Activated T-cell treated with anti-CD3 and anti-CD28 coated beads, Interleukin-2, amount 50 U/mL, for 1 hour (primary cell): Measurements from ENCODE around the gene TRIM5.
A peak's percentile ranks its signal among the peaks of the same experiment; 100 is the strongest.
"Not testable (repeated sequence)": the region's sequence is repeated elsewhere in the genome, so short reads cannot be mapped to it uniquely, and the experiment has no call there.

Experiments
- DNase-seq: peaks from one replicate; pipeline ENCODE4 v3.0.0-alpha.2; 2020

TRIM5 gene, protein sequence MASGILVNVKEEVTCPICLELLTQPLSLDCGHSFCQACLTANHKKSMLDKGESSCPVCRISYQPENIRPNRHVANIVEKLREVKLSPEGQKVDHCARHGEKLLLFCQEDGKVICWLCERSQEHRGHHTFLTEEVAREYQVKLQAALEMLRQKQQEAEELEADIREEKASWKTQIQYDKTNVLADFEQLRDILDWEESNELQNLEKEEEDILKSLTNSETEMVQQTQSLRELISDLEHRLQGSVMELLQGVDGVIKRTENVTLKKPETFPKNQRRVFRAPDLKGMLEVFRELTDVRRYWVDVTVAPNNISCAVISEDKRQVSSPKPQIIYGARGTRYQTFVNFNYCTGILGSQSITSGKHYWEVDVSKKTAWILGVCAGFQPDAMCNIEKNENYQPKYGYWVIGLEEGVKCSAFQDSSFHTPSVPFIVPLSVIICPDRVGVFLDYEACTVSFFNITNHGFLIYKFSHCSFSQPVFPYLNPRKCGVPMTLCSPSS

DNA sequence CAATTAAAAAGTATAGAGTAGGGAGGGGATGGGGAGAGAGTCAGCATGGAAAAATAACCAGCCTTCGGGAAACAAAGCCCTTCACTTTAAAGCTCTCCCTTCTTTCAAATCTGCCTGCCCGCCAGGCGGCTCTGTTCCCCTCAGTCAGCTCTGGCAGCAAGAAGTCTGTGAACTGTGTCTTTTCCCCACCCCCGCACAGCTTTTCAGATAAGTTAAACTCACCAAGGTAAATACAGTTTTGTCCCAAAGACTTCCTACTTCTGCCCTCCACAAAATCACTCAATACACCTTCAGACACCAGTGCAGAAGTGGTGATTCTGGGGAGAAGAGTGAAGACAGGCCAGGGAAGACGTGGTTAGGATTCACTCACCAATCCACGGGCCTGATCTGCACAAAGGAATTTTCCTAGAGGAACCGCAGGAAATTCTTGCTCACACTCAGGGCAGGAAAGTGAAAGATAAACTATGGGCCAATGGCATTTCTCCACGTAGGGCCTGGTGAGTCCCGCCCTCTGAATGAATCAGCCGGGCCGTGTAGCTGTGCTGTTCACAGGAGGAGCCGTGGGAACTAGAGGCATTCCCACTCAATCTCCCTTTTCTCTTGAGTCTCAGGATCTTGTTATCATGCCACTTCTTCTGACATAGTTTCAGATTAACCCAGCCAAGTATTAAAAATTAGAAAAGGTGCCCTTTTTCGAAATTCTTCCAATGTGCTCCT lies at the start of gene TRIM5:
TSS of gene TRIM5 (minus strand) at position 429 of the 717 bp plus-strand sequence. CDS start 4,897 bp downstream, outside the sequence.
- DNase-seq = peak; percentile 72

DNA sequence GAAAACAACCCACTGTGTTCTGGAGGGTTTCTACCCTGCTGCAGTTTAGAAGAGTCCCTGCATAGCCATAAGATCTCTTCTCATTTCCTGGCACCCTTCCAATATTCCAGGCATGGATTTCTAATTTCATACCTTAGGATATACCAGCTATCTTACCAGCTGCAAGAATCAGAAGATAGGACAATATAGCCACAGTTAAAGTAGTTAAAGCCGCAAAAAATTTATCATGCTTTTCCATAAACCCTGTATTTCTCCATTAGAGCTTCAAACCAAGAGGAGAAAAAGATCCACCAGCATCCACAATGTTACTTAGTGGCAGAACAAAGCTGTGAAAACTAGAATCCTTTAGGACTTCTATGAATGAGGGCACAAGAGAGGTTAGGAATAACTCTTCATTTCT lies 42.8 kb upstream of the TRIM5 start:
- DNase-seq = no peak

DNA sequence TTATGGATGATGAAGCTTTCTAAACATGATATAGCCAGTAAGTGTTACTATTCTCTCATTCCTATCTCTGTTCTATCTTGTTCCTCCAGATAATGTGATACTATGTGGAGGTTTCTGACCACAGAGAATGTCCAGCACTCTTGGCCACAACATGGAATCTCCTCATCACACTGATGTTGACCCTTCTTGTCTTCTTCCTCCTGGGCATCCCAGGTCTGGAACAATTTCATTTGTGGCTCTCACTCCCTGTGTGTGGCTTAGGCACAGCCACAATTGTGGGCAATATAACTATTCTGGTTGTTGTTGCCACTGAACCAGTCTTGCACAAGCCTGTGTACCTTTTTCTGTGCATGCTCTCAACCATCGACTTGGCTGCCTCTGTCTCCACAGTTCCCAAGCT lies 41.5 kb upstream of the TRIM5 start:
- no peak for DNase-seq

DNA sequence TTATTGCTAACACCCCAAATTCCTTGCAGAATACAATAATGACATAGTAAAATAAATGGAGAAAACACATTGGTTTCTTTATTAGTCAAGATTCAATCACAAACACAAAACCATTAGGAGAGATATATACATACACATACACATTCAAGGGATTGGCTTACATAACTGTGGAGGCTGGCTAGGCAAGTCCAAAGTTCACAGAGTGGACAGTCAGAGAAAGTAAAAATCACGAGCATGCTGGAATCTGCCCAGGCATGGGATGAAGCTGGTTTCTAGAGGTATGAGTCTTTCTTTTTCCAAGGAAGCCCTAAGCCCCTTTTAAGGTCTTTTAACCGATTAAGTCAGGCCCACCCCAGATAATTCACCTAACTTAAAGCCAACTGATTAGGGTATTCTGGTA lies 37.7 kb upstream of the TRIM5 start:
- DNase-seq = no peak

DNA sequence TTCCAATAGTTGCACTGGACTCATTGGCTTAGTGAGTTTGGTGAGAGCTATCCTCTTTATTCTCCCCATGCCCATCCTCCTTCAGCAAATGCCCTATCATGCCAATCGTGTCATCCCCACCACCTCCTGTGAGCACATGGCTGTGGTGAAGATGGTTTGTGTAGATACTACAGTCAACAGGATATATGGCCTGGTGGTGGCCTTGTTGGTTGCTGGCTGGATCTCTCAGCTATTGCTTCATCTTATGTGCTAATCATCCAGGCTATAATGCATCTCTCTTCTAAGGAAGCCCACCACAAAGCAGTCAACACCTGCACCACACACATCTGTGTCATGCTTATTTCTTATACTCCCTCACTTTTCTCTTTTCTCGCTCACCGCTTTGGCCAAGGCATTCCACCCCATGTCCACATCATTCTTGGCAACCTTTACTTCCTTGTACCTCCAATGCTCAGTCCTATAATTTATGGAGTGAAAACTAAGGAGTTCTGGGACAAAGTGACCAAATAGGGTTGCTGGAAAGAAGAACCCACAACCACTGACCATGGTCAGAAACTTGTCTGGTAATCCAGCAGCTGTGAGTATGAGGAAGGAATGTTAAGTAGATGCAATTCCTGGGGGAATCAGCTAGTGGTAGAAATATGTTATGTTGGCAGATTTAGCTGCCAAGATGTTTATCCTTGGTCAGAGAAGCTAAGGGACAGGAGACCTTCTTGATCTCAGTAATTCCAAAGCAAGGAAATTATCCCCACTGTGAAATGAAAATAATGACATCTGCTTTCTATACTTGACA lies 35.0 kb upstream of the TRIM5 start:
- no peak for DNase-seq

DNA sequence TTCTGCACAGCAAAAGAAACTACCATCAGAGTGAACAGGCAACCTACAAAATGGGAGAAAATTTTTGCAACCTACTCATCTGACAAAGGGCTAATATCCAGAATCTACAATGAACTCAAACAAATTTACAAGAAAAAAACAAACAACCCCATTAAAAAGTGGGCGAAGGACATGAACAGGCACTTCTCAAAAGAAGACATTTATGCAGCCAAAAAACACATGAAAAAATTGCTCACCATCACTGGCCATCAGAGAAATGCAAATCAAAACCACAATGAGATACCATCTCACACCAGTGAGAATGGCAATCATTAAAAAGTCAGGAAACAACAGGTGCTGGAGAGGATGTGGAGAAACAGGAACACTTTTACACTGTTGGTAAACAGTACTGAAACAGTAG lies 31.6 kb upstream of the TRIM5 start:
- DNase-seq = not testable (repeated sequence)

DNA sequence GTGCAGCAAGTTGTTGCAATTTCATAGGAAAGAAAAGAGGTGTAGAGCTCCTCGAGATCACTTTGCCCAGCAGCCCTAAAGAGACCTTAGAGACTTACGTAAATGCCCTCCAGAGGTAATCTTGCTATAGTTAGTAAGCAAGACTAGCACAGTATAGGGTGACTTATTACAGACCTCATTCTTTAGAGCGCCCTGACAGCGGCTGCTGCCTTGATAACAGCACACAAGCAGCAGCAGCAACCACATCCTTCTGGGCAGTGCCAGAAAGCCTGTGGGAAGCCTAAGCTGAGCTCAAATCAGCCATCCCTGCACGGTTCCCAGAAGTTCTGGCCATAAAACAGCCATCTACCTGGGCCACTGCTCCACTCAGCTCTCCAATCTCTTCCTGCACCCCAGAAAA lies 28.8 kb upstream of the TRIM5 start:
- DNase-seq = no peak

DNA sequence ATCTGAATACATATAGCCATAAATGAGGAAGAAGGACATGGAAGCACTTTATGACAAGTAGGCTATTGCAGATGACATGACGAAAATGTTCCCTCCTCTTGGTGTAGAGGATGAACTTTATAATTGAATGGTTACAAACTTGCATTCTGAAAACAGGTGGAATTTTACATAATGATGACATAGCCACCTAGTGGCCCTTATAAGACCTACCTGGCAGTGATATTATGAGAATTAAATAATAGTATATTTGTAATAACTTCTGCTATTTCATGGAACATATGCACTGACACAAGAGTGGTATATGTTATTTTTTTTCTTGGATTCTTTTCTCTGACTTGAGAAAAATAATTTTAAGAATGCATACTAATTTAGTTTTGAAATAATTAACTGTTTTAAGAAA lies 27.6 kb upstream of the TRIM5 start:
- no peak for DNase-seq

DNA sequence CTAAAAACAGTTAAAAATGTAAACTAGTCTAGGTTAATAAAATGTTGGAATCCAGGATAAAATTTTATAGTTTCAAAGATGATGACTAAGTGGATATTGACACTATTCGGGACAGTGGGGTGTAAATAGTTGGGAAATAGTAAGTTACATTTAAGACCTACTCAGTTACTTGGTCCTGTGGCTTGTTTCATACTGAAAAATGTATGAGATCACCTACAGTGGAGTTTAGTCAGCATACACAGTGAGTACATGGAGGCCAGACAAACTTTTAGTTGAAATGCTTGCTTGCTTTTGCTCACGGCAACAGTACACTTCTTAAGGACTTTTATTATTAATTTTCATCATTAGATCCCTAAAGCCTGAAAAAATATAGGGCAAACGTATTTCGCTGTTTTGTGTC lies 20.8 kb upstream of the TRIM5 start:
- DNase-seq = no peak

DNA sequence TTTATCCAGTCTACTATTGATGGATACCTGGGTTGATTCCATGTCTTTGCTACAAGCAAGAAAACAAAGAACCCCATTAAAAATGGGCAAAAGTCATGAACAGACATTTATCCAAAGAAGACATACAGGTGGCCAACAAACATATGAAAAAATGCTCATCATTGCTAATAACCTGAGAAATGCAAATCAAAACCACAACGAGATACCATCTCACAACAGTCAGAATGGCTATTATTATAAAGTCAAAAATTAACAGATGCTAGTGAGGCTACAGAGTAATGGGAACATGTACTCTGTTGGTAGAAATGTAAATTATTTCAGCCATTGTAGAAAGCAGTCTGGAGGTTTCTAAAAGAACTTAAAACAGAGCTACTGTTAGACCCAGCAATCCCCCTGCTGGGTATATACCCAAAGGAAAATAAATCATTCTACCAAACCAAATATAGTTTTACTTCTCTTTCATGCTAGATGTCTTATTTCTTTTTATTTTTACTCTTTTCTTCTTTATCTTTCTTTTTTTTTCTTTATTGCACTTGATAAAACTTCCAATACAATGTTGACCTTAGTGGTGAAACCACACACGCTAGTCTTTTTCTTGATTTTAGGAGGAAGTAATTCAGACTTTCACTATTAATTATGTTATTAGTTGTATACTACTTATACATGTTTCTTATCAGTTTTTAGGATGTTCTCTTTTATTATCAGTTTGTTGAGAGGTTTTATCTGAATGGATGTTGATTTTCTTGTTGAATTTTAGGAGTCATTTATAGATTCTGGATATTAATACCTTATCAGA lies 19.1 kb upstream of the TRIM5 start:
- DNase-seq = no peak

DNA sequence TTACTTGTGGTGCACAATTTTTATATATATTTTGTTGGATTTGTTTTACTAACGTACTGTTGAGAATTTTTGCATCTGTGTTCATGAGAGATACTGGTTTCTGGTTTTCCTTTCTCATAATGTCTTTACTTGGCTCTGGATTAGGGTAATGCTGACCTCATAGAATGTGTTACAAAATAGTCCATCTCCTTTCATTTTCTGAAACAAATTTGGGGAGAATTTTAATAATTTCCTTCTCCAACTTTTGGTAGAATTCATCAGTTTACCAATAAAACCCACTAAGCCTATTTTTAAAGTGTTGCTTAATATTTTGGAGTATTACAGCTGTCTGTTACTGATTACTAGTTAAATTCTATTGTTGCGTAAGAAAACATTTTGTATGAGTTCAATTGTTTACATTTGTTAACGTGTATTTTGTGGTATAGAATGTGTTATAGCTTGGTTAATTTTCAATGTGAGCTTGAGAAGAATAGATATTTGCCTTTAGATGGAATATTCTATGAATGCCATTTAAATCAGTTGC lies 16.2 kb upstream of the TRIM5 start:
- no peak for DNase-seq

DNA sequence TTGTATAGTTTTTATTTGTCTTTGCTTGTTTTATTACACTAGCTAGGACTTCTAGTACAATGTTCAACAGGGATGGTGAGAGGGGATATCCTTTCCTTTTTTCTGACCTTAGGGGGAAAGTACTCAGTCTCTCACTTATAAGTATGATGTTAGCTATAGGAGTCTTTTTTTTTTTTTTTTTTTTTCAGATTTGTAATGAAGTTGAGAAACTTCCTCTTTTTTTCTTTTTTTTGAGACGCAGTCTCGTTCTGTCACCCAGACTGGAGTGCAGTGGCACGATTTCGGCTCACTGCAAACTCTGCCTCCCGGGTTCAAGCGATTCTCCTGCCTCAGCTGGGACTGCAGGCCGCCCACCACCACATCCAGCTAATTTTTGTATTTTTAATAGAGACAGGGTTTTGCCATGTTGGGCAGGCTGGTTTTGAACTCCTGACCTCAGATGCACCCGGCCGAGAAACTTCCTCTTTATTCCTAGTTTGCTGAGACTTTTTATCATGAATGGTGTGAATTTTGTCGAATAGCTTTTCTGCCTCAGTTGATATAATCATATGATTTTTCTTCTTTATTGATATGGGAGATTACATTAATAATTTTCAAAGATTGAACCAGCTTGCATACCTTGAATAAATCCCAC lies 15.7 kb upstream of the TRIM5 start:
- no peak for DNase-seq

DNA sequence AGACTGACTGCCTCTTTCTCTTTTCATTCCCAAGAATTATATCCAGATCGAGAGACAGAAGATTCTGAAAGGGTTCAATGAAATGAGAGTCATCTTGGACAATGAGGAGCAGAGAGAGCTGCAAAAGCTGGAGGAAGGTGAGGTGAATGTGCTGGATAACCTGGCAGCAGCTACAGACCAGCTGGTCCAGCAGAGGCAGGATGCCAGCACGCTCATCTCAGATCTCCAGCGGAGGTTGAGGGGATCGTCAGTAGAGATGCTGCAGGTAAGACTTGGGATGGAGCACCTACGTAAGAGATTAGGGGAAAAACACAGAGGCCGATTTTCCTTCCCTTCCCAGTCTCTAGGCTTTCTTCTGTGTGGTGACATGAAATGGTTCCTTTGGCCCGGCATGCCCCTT lies 13.4 kb upstream of the TRIM5 start:
- no peak for DNase-seq

DNA sequence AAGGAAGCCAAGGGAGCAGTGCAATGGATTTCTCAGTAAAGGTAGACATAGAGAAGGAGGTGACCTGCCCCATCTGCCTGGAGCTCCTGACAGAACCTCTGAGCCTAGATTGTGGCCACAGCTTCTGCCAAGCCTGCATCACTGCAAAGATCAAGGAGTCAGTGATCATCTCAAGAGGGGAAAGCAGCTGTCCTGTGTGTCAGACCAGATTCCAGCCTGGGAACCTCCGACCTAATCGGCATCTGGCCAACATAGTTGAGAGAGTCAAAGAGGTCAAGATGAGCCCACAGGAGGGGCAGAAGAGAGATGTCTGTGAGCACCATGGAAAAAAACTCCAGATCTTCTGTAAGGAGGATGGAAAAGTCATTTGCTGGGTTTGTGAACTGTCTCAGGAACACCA lies 11.3 kb upstream of the TRIM5 start:
- no peak for DNase-seq

DNA sequence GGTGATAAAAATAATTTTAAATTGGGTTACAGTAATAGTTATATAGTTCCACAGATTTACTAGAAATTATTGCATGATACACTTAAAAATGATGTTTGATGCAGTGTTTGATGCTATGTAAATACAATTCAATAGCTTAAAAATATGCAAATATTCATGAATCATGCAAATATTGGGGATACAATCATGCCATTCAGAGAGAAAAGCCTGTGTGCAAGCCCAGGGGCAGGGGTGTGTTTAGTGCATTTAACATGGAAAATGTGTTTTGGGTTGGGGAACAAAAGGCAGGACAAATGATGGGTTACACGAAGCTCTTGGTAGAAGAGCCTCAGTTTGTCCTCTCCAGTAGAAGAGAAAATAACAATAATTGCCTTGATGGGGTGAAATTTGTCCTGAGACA lies 10.7 kb upstream of the TRIM5 start:
- no peak for DNase-seq

DNA sequence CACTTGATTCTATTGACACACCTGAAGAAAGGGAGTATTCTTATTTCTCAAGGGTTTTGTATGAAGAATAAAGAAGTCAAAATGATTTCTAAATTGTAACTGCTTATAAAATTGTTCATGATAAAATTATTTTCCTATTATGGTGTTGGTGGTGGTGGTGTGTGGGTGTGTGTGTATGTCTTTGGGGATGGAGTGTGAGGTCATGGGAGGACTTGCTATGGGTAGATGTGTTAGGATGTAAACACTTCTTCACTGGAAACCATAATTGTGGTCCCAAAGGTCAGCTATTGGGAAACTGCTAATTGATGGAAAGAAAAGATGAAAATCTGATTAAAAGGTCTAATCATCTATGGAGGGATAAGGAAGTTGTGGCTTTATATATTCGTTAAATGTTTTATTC lies 9.8 kb upstream of the TRIM5 start:
- no peak for DNase-seq

DNA sequence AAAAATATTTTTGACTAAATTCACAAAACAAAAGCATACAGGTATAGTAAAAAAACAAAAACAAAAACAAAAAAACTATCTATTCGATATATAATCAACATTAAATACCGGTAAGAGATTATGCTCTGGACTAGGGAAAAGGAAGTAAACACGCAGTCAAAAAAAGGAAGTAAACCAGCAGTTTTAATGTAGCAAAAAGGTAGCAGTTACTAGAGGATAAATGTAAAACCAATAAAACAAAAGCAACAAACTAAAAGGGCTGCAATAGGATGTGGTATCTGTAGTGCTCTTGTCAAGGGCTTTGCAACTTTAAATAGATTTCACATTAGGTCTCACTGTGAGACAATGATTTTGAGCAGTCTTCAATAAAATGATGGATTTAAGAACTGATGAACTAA lies 7.1 kb upstream of the TRIM5 start:
- DNase-seq = no peak

DNA sequence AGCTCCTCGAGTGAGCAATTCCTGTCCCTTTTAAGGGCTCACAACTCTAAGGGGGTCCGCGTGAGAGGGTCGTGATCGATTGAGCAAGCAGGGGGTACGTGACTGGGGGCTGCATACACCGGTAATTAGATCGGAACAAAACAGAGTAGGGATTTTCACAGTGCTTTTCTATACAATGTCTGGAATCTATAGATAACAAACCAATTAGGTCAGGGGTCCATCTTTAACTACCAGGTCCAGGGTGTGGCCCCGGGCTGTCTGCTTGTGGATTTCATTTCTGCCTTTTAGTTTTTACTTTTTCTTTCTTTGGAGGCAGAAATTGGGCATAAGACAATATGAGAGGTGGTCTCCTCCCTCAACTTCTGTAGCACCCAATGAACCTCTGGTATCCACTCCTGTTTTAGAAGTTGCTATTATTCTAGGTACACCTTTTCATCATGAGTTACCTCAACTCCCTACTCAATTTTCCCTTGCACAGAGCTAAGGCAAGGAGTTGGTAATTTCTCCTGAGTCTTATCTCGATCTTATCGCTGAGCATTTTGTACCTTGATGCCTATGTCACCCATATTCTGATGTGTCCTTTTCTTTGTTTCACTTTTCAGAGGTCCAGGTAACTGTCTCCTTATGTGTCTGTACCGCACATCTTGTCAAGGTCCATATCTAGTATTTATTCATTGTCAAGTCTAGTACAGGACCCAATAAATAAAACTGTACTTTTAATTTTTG lies 6.5 kb upstream of the TRIM5 start:
- not testable (repeated sequence) for DNase-seq

DNA sequence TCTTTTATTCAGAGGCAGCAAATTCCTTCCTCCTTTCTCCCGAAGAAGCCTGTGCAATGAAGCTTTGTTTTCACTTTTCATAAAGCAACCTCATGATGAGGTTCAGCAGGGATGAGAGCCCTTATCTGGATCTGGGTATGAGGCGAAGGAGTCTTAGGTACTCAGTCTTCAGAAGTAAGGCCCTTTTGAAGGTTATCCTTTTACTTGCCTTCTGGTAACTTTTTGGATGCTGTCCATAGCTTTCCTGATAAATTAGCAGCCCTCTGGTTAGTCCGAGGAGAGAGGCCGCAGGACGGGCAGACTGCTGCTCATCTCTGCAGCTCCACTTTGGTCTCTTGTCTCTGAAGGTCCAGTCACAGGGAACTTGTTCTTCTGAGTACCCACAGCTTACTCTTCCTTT lies 5.9 kb upstream of the TRIM5 start:
- DNase-seq = no peak

DNA sequence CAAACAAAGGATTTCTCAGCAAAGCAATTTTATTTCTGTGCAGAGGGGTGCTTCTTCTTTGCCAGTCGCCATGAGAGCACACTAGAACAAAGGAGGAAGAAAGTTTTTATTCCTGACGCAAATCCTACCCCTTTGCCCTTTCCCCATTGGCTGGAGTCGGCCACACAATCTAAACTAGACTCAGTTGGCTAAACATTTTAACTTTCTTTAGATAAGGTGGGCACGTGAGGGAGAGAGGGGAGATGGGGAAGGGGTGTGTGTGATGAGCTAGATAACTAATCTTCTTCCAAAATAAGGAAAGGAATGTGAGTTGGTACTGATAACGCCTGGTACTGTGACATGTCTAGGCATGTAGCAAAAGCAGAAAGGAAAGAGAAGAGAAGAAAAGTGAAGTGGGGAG lies 5.3 kb upstream of the TRIM5 start:
- no peak for DNase-seq

DNA sequence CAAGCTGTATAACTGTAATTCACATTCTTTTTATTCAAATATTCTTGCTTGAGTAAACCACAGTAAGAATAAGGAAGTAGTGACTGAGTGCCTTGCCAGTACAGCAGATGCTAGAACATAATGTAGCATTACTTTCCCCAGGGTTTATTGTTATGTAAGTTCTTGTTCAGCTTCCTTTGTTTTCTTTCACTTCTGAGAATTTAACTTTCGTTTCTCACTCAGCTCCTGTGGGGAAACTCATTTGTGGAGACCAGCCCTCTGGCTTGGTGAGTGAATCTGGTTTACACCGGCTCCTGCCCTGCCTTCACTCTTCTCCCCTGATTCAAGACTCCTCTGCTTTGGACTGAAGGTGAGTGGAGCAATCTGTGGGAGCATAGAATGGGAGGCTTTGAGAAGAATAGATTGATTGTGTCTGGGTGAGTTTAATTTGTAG lies 4.7 kb upstream of the TRIM5 start, which contains the start of gene TRIM22:
TSS of gene TRIM22 (plus strand) at position 240 of the 433 bp plus-strand sequence. CDS start 6,443 bp downstream, outside the sequence.
- DNase-seq = peak; percentile 45
